BJ (cell line): ENCODE measurements around the gene PARD3. TPM values are rescaled to one million over a fixed set of nuclear protein-coding genes. Genes with fewer than 3 reads are reported as not detected.
"Not testable (repeated sequence)": the region's sequence is repeated elsewhere in the genome, so short reads cannot be mapped to it uniquely, and the experiment has no call there.

Experiments
- CTCF ChIA-PET: fragments of 350-600 bp; formaldehyde crosslinking; extraction: SDS; loops from one replicate; lab custom pipeline; 2021; ENCODE audit warnings: antibody characterized with exemption, inconsistent platforms; lab: Yijun Ruan, JAX
- POLR2A ChIA-PET: fragments of 300-600 bp; sonication (Branson Sonifier 250); formaldehyde crosslinking; extraction: SDS; loops from one replicate; lab custom pipeline; 2021; ENCODE audit warnings: antibody characterized with exemption; lab: Charles Lee
- DNase-seq: peaks from one replicate; pipeline ENCODE4 v3.0.0-alpha.2; 2011; ENCODE audit warnings: low read depth
- H3K27me3 ChIP-seq: 2 replicates; pipeline ENCODE4 v1.6.0; 2011; ENCODE audit warnings: low read length; ENCODE audit not compliant: control insufficient read depth, insufficient read depth
- H3K36me3 ChIP-seq: 2 replicates; pipeline ENCODE4 v1.5.1; 2011; ENCODE audit warnings: low read length; ENCODE audit not compliant: control insufficient read depth, insufficient read depth
- H3K4me3 ChIP-seq: 2 replicates; pipeline ENCODE4 v1.5.1; 2011; ENCODE audit warnings: low read depth, mild to moderate bottlenecking, control low read depth, low read length
- CTCF ChIP-seq: IDR thresholded peaks from 2 replicates; pipeline ENCODE4 v1.5.1; 2011; ENCODE audit warnings: low read depth, mild to moderate bottlenecking, control low read depth, inconsistent platforms, low read length, moderate library complexity; ENCODE audit not compliant: insufficient read depth
- polyA plus RNA-seq: library from polyadenylated mRNA; depleted of rRNA; stranded (reverse); fragments of >200 nt; gene quantifications from 2 replicates; pipeline ENCODE4 v1.2.3, GENCODE V29; 2011

PARD3 gene
- polyA plus RNA-seq, 1 experiment = 17.7 TPM

- H3K4me3 ChIP-seq = no peak overlapping the region
- CTCF ChIA-PET = no interaction called here
- no peaks in the 10 kb centered on the region for H3K36me3 ChIP-seq
- no peak for DNase-seq
- TF ChIP-seq CTCF = no peak
- POLR2A ChIA-PET = no interaction called here
- H3K27me3 ChIP-seq = no peaks in the 10 kb centered on the region
These were observed 63.8 kb downstream of the PARD3 start for GRCh38 chr10:34751272-34751671.

- H3K36me3 ChIP-seq, H3K4me3 ChIP-seq, H3K27me3 ChIP-seq, CTCF ChIA-PET, POLR2A ChIA-PET, DNase-seq: not testable (repeated sequence)
These were observed 64.3 kb downstream of the PARD3 start for GRCh38 chr10:34750795-34751194.

- H3K27me3 ChIP-seq = no peaks in the 10 kb centered on the region
- TF ChIP-seq CTCF = no peak
- no peaks in the 10 kb centered on the region for H3K36me3 ChIP-seq
- H3K4me3 ChIP-seq = no peak overlapping the region
- DNase-seq = no peak
- ChIA-PET POLR2A (no interaction called here), CTCF (no interaction called here)
These were observed 66.3 kb downstream of the PARD3 start for GRCh38 chr10:34748767-34749166.

- DNase-seq = no peak
- Histone ChIP-seq H3K27me3 (no peaks in the 10 kb centered on the region), H3K4me3 (no peak overlapping the region), H3K36me3 (no peaks in the 10 kb centered on the region)
- ChIA-PET CTCF (interaction anchor here (1.0 kb wide), 1 partner anchor 22 kb away, joined by 3 read pairs; no protein-coding TSS in a partner anchor), POLR2A (no interaction called here)
- TF ChIP-seq CTCF = no peak
These were observed 66.7 kb downstream of the PARD3 start for GRCh38 chr10:34748357-34748756.

GRCh38 chr10:34746094-34746493 lies 69.0 kb downstream of the PARD3 start:
- H3K27me3 ChIP-seq = no peaks in the 10 kb centered on the region

More at GRCh38 chr10:34746094-34746493, 69.0 kb downstream of the PARD3 start:
- TF ChIP-seq CTCF = no peak
- ChIA-PET POLR2A (no interaction called here), CTCF (no interaction called here)
- Histone ChIP-seq H3K36me3 (no peaks in the 10 kb centered on the region), H3K4me3 (no peak overlapping the region)
- DNase-seq = no peak
